NCI-H2081 (cell line): ENCODE results near the gene IGFL2.

ENCODE experiments used
- DNase-seq, 2 experiments: peaks; one replicate each; lab custom pipeline; 2025; lab: John Stamatoyannopoulos, UW

The IGFL2 gene

DNA sequence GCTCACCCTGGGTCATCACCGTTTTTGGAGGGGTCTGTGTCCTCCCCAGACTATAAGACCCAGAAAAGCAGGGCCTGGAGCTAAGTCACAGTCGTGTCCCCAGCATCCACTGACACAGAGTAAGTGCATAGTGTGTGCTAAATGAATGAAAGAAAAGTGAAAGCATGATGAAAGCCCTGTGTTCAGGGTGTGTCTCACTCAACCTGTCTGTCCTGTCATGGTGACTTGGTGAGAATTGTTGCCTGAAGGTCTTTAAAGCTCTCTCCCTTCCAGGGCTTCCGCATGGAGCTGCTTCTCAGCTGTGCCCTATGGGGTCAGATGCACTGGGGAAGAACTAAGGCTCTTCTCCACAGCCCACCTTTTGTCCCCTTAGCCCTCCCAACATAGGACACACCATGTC is 61.0 kb downstream of the IGFL2 start:
- DNase-seq = no peak

DNA sequence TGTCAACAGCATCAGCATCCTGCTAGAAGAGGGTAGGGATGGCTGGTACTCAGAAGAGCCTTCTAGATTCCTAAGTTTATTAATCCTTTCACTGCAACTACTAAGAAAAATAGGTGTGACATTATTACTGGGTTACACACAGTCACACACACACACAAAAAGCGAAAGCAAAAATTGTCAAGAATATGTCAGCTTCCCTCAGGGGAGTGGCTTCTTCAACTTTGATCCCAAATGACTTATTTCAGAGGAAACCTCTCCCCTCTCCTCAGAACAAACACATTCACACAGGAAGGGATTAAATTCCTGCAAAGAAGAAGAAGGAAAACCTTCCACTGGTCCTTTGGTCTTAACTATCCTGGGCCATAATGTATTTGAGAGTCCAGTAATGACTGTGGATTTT is 61.4 kb downstream of the IGFL2 start:
- no peak for DNase-seq

DNA sequence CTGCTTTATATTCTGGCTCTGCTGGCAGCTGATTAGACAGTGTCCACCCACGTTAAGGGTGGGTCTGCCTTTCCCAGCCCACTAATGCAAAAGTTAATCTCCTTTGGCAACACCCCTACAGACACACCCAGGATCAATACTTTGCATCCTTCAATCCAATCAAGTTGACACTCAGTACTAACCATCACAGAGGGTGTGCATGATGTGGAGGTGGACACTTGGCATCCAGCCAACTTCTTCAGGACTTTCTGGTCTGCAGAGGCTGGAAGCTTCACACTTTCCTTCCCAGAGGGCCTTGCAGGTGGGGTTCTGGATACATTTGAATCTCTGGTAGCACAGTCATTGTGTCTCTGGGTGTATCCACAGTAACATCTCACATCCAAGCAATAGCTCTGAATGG is 62.6 kb downstream of the IGFL2 start:
- DNase-seq = no peak
